Measurements from ENCODE around the gene LMBRD1. TPM values are rescaled to one million over a fixed set of nuclear protein-coding genes. Genes with fewer than 3 reads are reported as not detected.
"Not testable (repeated sequence)": the region's sequence is repeated elsewhere in the genome, so short reads cannot be mapped to it uniquely, and the experiment has no call there.

Gene LMBRD1
- total RNA-seq, 1 donor from 2014 or later, result 17.6 TPM

DNA sequence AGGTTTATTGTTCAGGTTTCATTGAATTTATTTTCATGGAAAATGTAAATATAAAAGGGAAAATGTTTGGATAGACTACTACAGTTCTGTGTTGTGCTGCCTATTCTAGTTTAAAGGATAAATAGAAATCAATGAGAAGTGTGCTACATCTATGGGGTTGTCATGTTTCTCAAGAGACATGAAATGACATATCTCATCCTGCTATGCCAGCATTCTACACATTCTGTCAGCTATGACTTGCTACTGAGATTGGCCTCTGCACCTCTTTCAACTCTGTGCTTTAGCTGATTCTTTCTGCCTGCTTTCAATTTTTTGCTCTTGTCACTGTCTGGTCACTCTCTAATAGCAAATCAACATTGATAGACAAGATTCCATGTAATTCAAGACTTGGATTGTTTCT is 35.7 kb upstream of the LMBRD1 start:
- H3K4me3 ChIP-seq (ENCODE audit: low read depth, low read length), result no peak overlapping the region
- no peaks in the 10 kb centered on the region for H3K36me3 ChIP-seq (ENCODE audit: control insufficient read depth, insufficient read depth, low read length)
- no peak for DNase-seq (ENCODE audit: low read depth)
- TF ChIP-seq, protein P1, sequence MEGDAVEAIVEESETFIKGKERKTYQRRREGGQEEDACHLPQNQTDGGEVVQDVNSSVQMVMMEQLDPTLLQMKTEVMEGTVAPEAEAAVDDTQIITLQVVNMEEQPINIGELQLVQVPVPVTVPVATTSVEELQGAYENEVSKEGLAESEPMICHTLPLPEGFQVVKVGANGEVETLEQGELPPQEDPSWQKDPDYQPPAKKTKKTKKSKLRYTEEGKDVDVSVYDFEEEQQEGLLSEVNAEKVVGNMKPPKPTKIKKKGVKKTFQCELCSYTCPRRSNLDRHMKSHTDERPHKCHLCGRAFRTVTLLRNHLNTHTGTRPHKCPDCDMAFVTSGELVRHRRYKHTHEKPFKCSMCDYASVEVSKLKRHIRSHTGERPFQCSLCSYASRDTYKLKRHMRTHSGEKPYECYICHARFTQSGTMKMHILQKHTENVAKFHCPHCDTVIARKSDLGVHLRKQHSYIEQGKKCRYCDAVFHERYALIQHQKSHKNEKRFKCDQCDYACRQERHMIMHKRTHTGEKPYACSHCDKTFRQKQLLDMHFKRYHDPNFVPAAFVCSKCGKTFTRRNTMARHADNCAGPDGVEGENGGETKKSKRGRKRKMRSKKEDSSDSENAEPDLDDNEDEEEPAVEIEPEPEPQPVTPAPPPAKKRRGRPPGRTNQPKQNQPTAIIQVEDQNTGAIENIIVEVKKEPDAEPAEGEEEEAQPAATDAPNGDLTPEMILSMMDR (IDR thresholded peaks at IDR 0.05; ENCODE audit: insufficient read depth, low read length, severe bottlenecking), result no peak
- no peak for FAIRE-seq
- H3K27me3 ChIP-seq (ENCODE audit: control insufficient read depth, insufficient read depth, low read length), result no peaks in the 10 kb centered on the region

DNA sequence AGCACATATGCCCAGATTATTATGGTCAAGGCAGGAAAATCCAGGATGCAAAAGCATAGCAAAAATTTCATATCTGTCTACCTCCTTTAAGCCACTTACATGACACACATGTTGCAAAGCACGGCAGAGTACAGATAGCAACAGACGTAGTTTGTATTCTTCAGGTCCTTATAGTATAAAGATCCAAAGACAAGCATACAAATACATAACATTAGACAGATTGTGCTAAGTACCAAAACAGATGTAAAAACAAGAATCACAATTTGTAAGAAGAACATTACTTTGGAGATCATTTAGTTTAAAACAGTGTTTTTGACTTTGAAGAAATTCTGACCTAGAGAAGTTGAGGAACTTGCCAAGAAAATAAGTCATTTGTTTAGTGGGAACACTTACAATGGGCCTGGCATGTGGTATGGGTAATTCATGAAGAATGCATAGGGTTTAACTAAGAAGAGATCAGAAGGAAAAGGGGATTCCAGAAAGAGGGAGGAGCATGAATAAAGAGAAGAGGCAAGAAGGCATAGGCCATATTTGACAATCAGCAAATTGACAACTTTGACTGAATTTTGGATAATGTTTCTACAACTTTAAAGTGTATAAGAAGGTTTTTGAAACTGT is 30.6 kb upstream of the LMBRD1 start:
- no peak for FAIRE-seq
- TF ChIP-seq, protein P1 (IDR thresholded peaks at IDR 0.05; ENCODE audit: insufficient read depth, low read length, severe bottlenecking), result no peak
- Histone ChIP-seq H3K4me3 (ENCODE audit: low read depth, low read length) (no peak overlapping the region), H3K27me3 (ENCODE audit: control insufficient read depth, insufficient read depth, low read length) (no peaks in the 10 kb centered on the region), H3K36me3 (ENCODE audit: control insufficient read depth, insufficient read depth, low read length) (no peaks in the 10 kb centered on the region)
- peak; percentile 47 for DNase-seq (ENCODE audit: low read depth)

DNA sequence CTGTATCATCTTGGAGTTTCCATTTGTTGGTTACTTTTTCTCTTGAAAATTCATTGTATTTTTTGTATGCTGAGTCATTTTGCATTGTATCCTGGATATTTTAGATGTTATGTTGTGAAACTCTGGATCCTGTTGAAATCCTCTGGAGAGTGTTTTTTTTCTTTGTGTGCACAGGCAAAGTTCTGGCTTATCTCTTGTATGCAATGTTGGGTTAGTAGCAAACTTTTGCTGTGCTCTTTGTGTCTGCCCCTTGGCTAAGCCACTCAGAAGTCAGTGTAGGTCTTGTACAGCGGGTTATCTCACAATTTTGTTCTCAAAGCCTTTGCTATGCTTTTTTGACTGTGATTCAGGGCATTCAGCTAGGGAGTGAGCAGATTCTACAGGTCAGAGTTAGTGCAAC is 29.1 kb upstream of the LMBRD1 start:
- FAIRE-seq, result no peak
- H3K36me3 ChIP-seq (ENCODE audit: control insufficient read depth, insufficient read depth, low read length), result no peaks in the 10 kb centered on the region
- TF ChIP-seq, protein P1 (IDR thresholded peaks at IDR 0.05; ENCODE audit: insufficient read depth, low read length, severe bottlenecking), result no peak
- DNase-seq (ENCODE audit: low read depth), result peak; percentile 52
- H3K27me3 ChIP-seq (ENCODE audit: control insufficient read depth, insufficient read depth, low read length), result no peaks in the 10 kb centered on the region
- H3K4me3 ChIP-seq (ENCODE audit: low read depth, low read length), result no peak overlapping the region

DNA sequence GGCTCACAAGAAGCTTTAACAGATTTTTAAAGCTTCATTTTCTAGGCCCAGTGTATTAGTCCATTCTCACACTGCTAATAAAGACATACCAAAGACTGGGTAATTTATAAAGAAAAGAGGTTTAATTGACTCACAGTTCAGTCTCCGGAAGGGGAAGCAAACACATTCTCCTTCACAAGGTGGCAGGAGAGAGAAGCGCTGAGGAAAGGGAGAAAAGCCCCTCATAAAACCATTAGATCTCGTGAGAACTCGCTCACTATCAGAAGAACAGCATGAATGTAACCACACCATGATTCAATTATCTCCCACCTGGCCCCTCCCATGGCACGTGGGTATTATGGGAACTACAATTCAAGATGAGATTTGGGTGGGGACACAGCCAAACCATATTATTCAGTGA is 27.5 kb upstream of the LMBRD1 start:
- H3K27me3 ChIP-seq (ENCODE audit: control insufficient read depth, insufficient read depth, low read length); FAIRE-seq; DNase-seq (ENCODE audit: low read depth); H3K4me3 ChIP-seq (ENCODE audit: low read depth, low read length); H3K36me3 ChIP-seq (ENCODE audit: control insufficient read depth, insufficient read depth, low read length): not testable (repeated sequence)

DNA sequence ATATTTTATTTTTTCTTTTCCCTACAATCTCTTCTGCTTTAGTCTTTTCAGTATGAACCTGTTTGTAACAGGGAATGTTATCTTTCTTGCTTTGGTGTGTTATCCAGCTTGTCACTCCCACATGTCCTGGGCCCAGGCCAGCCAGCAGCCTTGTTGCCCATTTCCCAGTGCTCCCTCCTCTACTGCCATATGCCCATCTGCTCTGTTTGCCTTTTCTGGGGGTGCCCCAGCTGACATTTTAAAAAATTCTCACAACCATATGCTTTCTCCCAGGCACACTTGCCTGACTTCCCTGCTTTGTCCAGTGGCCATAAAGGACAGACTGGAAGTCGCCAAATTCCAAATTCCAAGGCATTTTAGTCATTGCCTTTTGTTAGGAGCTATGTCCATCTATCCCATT is 23.6 kb upstream of the LMBRD1 start:
- DNase-seq (ENCODE audit: low read depth) (no peak), FAIRE-seq (no peak)
- TF ChIP-seq, protein P1 (IDR thresholded peaks at IDR 0.05; ENCODE audit: insufficient read depth, low read length, severe bottlenecking), result no peak

DNA sequence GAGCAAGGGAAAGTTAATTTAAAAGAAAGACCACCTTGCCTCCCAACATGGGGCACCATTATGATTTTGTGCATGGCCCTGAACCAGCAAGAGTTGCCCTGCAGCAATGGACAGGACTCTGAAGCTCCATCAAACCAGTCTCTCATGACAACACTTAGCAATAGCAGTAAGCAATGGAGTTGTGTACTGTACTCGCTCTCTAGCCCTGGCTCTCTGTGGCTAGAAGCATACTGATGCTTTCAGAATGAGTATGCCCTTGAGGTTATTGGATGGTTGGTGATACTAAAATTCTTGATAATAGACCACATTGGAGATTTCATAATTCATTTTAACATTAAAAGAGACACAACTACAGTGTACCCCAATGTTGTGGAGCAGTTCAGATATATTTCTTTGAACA is 23.2 kb upstream of the LMBRD1 start:
- FAIRE-seq, result no peak
- TF ChIP-seq, protein P1 (IDR thresholded peaks at IDR 0.05; ENCODE audit: insufficient read depth, low read length, severe bottlenecking), result no peak
- DNase-seq (ENCODE audit: low read depth), result no peak
- Histone ChIP-seq H3K27me3 (ENCODE audit: control insufficient read depth, insufficient read depth, low read length) (no peaks in the 10 kb centered on the region), H3K4me3 (ENCODE audit: low read depth, low read length) (no peak overlapping the region), H3K36me3 (ENCODE audit: control insufficient read depth, insufficient read depth, low read length) (no peaks in the 10 kb centered on the region)

More for the DNA sequence above, 23.6 kb upstream of the LMBRD1 start:
- no peaks in the 10 kb centered on the region for H3K27me3 ChIP-seq (ENCODE audit: control insufficient read depth, insufficient read depth, low read length)
- no peak overlapping the region for H3K4me3 ChIP-seq (ENCODE audit: low read depth, low read length)
- no peaks in the 10 kb centered on the region for H3K36me3 ChIP-seq (ENCODE audit: control insufficient read depth, insufficient read depth, low read length)

Measured in bronchial epithelial cell (primary cell).